Lung (tissue), 12 donors: Measurements from ENCODE around the gene CDC5L. TPM values are rescaled to one million over a fixed set of nuclear protein-coding genes. Genes with fewer than 3 reads are reported as not detected.

ENCODE experiments used
- ATAC-seq: fragments of 200-7000 bp; cut with Tn5 transposase; one replicate; pipeline ENCODE4 v1.9.1; 2020; ENCODE audit warnings: moderate number of reproducible peaks; ENCODE audit not compliant: insufficient read depth, low FRiP score
- DNase-seq, 3 donors: peaks; one replicate each; pipeline ENCODE4 v3.0.0-alpha.2; 2013 to 2017
- H3K27ac ChIP-seq, 2 donors: one replicate each; pipeline ENCODE4 v1.5.1; 2013; ENCODE audit warnings: mild to moderate bottlenecking in 2 of 2, moderate library complexity in 2 of 2, control low read depth in 1 of 2, inconsistent platforms in 1 of 2, low read depth in 1 of 2, low read length in 1 of 2
- H3K27me3 ChIP-seq, 3 donors: one replicate each; pipeline ENCODE4 v1.5.1; 2013; ENCODE audit warnings: low read length in 2 of 3; ENCODE audit not compliant: control insufficient read depth in 3 of 3, insufficient read depth in 3 of 3
- H3K36me3 ChIP-seq, 4 donors: one replicate each; pipeline ENCODE4 v1.5.1; 2013; ENCODE audit warnings: low read length in 4 of 4, mild to moderate bottlenecking in 1 of 4, moderate library complexity in 1 of 4; ENCODE audit not compliant: control insufficient read depth in 4 of 4, insufficient read depth in 4 of 4
- H3K4me1 ChIP-seq, 5 donors: one replicate each; pipeline ENCODE4 v1.5.1; 2013; ENCODE audit warnings: low read length in 5 of 5, mild to moderate bottlenecking in 2 of 5, moderate library complexity in 1 of 5; ENCODE audit not compliant: control insufficient read depth in 5 of 5, insufficient read depth in 5 of 5
- H3K4me3 ChIP-seq: one replicate; pipeline ENCODE4 v1.5.1; 2013; ENCODE audit warnings: mild to moderate bottlenecking, control low read depth, moderate library complexity
- H3K9ac ChIP-seq, 2 donors: one replicate each; pipeline ENCODE4 v1.5.1; 2013; ENCODE audit warnings: low read length in 2 of 2, control low read depth in 1 of 2; ENCODE audit not compliant: insufficient read depth in 1 of 2
- H3K9me3 ChIP-seq, 4 donors: one replicate each; pipeline ENCODE4 v1.5.1; 2013; ENCODE audit warnings: low read length in 3 of 4, mild to moderate bottlenecking in 1 of 4, moderate library complexity in 1 of 4; ENCODE audit not compliant: control insufficient read depth in 4 of 4, insufficient read depth in 3 of 4
- WGBS, 2 donors: extraction: QIAGEN DNeasy Blood & Tissue Kit; methylation state at CpG; one replicate each; pipeline ENCODE4 v1.1.7; 2013; 5-methylcytosine and 5-hydroxymethylcytosine counted together
- polyA plus RNA-seq, 2 donors: library from polyadenylated mRNA; stranded (reverse); fragments of 200-250 nt; gene quantifications; one replicate each; pipeline ENCODE4 v1.2.1, GENCODE V29; 2013
- total RNA-seq, 2 donors: library from RNA; depleted of rRNA in 1 of 2; stranded (reverse); fragments of >200 nt in 1 of 2; gene quantifications; one replicate each; pipeline ENCODE4 v1.2.1, GENCODE V29; 2014 to 2021
- TF ChIP-seq, protein P1 (sequence below): IDR thresholded peaks from 2 replicates; pipeline ENCODE4 v1.5.1; 2012; ENCODE audit warnings: mild to moderate bottlenecking; ENCODE audit errors: control extremely low read depth, extremely low read depth
- donor health status: control.
- donor health status: control.
- donor health status: Bipolar disorder and iron deficiency.
- donor health status: healthy.
- donor health status: DM: yes; HTN: yes; CAD: no.

Gene CDC5L
- total and polyA plus RNA-seq, 4 donors, result 5.1 to 26.8 (median 11.3) TPM

DNA sequence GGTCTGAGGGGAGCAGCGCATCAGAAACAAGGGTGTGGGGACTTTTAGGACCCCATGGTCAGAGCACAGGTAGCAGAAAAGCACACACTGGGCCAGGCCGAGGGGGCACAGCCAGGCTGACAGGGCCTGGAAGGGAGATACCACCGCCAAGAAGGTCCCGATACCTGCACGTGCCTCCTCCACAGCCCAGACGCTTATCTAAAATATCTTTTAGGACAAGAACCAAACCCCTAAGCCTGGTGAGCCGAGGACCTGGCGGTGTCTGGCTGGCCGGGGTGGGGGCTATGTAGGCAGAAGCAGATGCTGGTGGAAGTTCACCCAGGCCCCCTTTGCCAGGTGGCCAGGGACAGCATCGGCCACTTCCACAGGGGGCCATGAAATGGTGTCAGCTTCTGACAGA, 89.3 kb downstream of the CDC5L start:
- no peak for DNase-seq
- no peak for ATAC-seq

DNA sequence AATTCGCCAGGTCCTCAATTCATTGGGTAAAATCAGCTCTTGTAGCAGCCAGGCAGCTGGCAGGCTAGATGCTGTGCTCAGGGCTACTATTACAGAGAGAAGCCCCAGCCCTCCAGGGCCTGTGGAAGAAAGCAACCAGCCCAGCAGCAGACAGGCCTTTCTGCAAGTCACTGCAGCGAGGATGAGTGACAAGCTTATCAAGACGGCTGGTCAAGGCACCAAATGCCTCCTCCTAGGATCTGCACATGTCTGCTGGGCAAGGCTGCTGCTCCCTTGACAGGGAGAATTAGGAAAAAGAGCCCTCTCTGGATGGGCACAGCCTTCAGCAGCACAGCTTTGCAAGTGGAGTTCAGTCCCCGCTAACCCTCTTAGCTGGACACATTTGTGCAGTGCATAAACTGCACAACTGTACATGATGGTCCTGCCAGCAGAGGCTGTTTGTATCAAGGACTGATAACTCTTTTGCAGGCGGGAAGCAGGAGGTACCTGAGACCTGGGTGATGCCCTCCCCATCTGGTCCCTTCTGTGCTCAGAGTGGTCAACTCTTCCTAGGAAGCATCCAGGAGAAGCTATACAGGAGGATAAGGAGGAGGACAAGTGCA, 89.9 kb downstream of the CDC5L start:
- ATAC-seq (no peak), DNase-seq (no peak)
- Histone ChIP-seq H3K4me3 (no peak overlapping the region), H3K4me1 (peaks cover 0 to 8% (median 0%) of the 10 kb centered on the region in 5 donors), H3K9ac (no peak overlapping the region), H3K9me3 (no peaks in the 10 kb centered on the region), H3K27me3 (no peaks in the 10 kb centered on the region), H3K36me3 (no peaks in the 10 kb centered on the region), H3K27ac (no peak overlapping the region)
- TF ChIP-seq, protein P1, sequence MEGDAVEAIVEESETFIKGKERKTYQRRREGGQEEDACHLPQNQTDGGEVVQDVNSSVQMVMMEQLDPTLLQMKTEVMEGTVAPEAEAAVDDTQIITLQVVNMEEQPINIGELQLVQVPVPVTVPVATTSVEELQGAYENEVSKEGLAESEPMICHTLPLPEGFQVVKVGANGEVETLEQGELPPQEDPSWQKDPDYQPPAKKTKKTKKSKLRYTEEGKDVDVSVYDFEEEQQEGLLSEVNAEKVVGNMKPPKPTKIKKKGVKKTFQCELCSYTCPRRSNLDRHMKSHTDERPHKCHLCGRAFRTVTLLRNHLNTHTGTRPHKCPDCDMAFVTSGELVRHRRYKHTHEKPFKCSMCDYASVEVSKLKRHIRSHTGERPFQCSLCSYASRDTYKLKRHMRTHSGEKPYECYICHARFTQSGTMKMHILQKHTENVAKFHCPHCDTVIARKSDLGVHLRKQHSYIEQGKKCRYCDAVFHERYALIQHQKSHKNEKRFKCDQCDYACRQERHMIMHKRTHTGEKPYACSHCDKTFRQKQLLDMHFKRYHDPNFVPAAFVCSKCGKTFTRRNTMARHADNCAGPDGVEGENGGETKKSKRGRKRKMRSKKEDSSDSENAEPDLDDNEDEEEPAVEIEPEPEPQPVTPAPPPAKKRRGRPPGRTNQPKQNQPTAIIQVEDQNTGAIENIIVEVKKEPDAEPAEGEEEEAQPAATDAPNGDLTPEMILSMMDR, result no peak
- 92 to 94% methylated on average over 5 of the region's 5 CpGs for WGBS, 2 donors

More for the DNA sequence above, 89.3 kb downstream of the CDC5L start:
- Histone ChIP-seq H3K9ac (no peak overlapping the region), H3K9me3 (no peaks in the 10 kb centered on the region), H3K27me3 (no peaks in the 10 kb centered on the region), H3K4me1 (peaks cover 0 to 8% (median 0%) of the 10 kb centered on the region in 5 donors), H3K36me3 (no peaks in the 10 kb centered on the region), H3K27ac (no peak overlapping the region), H3K4me3 (no peak overlapping the region)
- 96 to 97% methylated on average over 10 of the region's 10 CpGs for WGBS, 2 donors
- TF ChIP-seq, protein P1, result no peak

DNA sequence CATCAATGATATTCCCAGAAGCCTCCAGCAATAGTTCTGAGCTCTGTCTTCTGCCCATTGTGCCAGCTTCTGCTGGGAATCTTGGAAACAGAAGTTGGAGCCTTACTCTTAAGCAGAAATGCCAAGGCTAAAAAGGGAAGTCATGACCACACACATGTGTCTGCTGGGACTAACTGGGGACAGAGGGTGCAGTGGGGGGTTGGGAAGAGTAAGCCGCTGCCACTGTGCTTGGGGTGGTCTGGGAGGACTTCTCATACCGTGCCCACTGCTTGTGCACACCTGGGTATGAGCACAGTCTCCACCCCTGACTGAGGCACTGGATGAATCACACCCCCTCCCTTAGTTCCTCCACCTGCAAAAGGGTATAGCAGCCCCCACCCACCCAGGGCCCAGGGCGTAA, 90.7 kb downstream of the CDC5L start:
- H3K36me3 ChIP-seq, result no peaks in the 10 kb centered on the region
- H3K9ac ChIP-seq, result no peak overlapping the region
- ATAC-seq, result no peak

More for the DNA sequence above, 90.7 kb downstream of the CDC5L start:
- H3K4me1 ChIP-seq, result peaks cover 0 to 8% (median 0%) of the 10 kb centered on the region in 5 donors
- DNase-seq, result no peak
- no peak overlapping the region for H3K27ac ChIP-seq
- 45 to 65% methylated on average over 3 of the region's 3 CpGs for WGBS, 2 donors
- no peaks in the 10 kb centered on the region for H3K27me3 ChIP-seq
- no peaks in the 10 kb centered on the region for H3K9me3 ChIP-seq
- no peak overlapping the region for H3K4me3 ChIP-seq
- TF ChIP-seq, protein P1, result no peak
